ENCODE data around the gene GRB10.

GRB10 gene
- total RNA-seq = 7.3 to 27.1 (median 10.0) reads per million in 3 experiments

GRCh38 chr7:50782375-50783208, at the start of gene GRB10:
Gene GRB10, minus strand, starts transcription at chr7:50782896. Its CDS starts 50,574 bp downstream, at chr7:50732322.
- DNase-seq = no peak

GRCh38 chr7:50828801-50829200, 46.1 kb upstream of the GRB10 start:
- DNase-seq = no peak

GRCh38 chr7:50828116-50828515, 45.4 kb upstream of the GRB10 start:
- DNase-seq = no peak

- DNase-seq = no peak
These were observed 44.6 kb upstream of the GRB10 start for GRCh38 chr7:50827281-50827680.

GRCh38 chr7:50826371-50827172, 43.9 kb upstream of the GRB10 start:
- no peak for DNase-seq

- DNase-seq = no peak
These were observed 42.8 kb upstream of the GRB10 start for GRCh38 chr7:50825465-50825864.

GRCh38 chr7:50824882-50825281, 42.2 kb upstream of the GRB10 start:
- no peak for DNase-seq

GRCh38 chr7:50822706-50823105, 40.0 kb upstream of the GRB10 start:
- no peak for DNase-seq

- no peak for DNase-seq
These were observed 39.4 kb upstream of the GRB10 start for GRCh38 chr7:50822110-50822509.

- no peak for DNase-seq
These were observed 38.8 kb upstream of the GRB10 start for GRCh38 chr7:50821457-50822008.

GRCh38 chr7:50818324-50818723, 35.6 kb upstream of the GRB10 start:
- no peak for DNase-seq

GRCh38 chr7:50817561-50817960, 34.9 kb upstream of the GRB10 start:
- no peak for DNase-seq

GRCh38 chr7:50815138-50815537, 32.4 kb upstream of the GRB10 start:
- DNase-seq = no peak

GRCh38 chr7:50814166-50814565, 31.5 kb upstream of the GRB10 start:
- no peak for DNase-seq

- no peak for DNase-seq
These were observed 30.3 kb upstream of the GRB10 start for GRCh38 chr7:50812841-50813475.

- no peak for DNase-seq
These were observed 29.4 kb upstream of the GRB10 start for GRCh38 chr7:50812094-50812493.

- no peak for DNase-seq
These were observed 25.7 kb upstream of the GRB10 start for GRCh38 chr7:50808282-50808888.

- DNase-seq = no peak
These were observed 24.5 kb upstream of the GRB10 start for GRCh38 chr7:50807026-50807730.

- DNase-seq = no peak
These were observed 23.4 kb upstream of the GRB10 start for GRCh38 chr7:50806143-50806542.

- DNase-seq = no peak
These were observed 22.9 kb upstream of the GRB10 start for GRCh38 chr7:50805447-50806125.
